Hepatocyte (in vitro differentiated cells): ENCODE data around the gene C2CD2L.
"Not testable (repeated sequence)": the region's sequence is repeated elsewhere in the genome, so short reads cannot be mapped to it uniquely, and the experiment has no call there.

ENCODE experiments used
- CTCF ChIP-seq: fragments of 200-600 bp; sonication (generic); IDR thresholded peaks from 2 replicates; pipeline ENCODE4 v1.5.1; 2016; ENCODE audit warnings: antibody characterized with exemption, mild to moderate bottlenecking; ENCODE audit not compliant: poor library complexity
- EZH2 ChIP-seq: fragments of 200-600 bp; sonication (generic); IDR thresholded peaks from 2 replicates; pipeline ENCODE4 v1.6.1; 2016; ENCODE audit warnings: antibody characterized with exemption, mild to moderate bottlenecking, borderline replicate concordance
- EZH2phosphoT487 ChIP-seq: fragments of 200-600 bp; sonication (generic); IDR thresholded peaks from one replicate; pipeline ENCODE4 v1.6.1; 2018; ENCODE audit warnings: antibody characterized with exemption, mild to moderate bottlenecking, low read depth, moderate library complexity; ENCODE audit not compliant: unreplicated experiment, severe bottlenecking

- TF ChIP-seq CTCF, EZH2, EZH2phosphoT487: not testable (repeated sequence)
These were observed 59.9 kb downstream of the C2CD2L start for GRCh38 chr11:119167077-119167458.
